Naive thymus-derived CD8-positive, alpha-beta T cell (primary cell): ENCODE data around the gene PLXNA1. TPM values are rescaled to one million over a fixed set of nuclear protein-coding genes. Genes with fewer than 3 reads are reported as not detected.

Experiments
- ATAC-seq, 2 donors: fragments of 150-1000 bp; cut with Tn5 transposase in 1 of 2; sonication (Bioruptor Pico), chemical (Tn5 transposase) in 1 of 2; 1 replicate in 1 of 2; 2 replicates in 1 of 2; pipeline ENCODE4 v1.10.0; 2021; ENCODE audit warnings: mild to moderate bottlenecking in 2 of 2, moderate library complexity in 2 of 2
- POLR2A ChIA-PET: fragments of 350-600 bp; sonication (Branson Sonifier 250); formaldehyde crosslinking; loops from one replicate; lab custom pipeline; 2021; ENCODE audit warnings: antibody characterized with exemption; lab: Charles Lee
- DNase-seq, 10 donors: peaks; one replicate each; pipeline versions ENCODE4 v3.0.0 to v3.0.0-alpha.2; 2020 to 2022
- H3K27ac Mint-ChIP-seq, 10 donors: one replicate each; pipeline ENCODE4 v1.8.0; 2020 to 2022; ENCODE audit warnings: mild to moderate bottlenecking in 10 of 10, mixed read lengths in 10 of 10, moderate library complexity in 4 of 10, inconsistent platforms in 1 of 10
- H3K27me3 Mint-ChIP-seq, 5 donors: one replicate each; pipeline ENCODE4 v1.8.0; 2021 to 2022; ENCODE audit warnings: mixed read lengths in 5 of 5
- H3K36me3 Mint-ChIP-seq, 3 donors: one replicate each; pipeline ENCODE4 v1.8.0; 2020 to 2022; ENCODE audit warnings: mixed read lengths in 3 of 3, mild to moderate bottlenecking in 2 of 3, inconsistent platforms in 1 of 3
- H3K4me1 Mint-ChIP-seq, 4 donors: one replicate each; pipeline ENCODE4 v1.8.0; 2021 to 2022; ENCODE audit warnings: mixed read lengths in 4 of 4
- H3K4me3 Mint-ChIP-seq, 10 donors: one replicate each; pipeline ENCODE4 v1.8.0; 2020 to 2022; ENCODE audit warnings: mild to moderate bottlenecking in 10 of 10, mixed read lengths in 10 of 10, moderate library complexity in 6 of 10, inconsistent platforms in 1 of 10
- H3K9me3 Mint-ChIP-seq, 9 donors: one replicate each; pipeline ENCODE4 v1.8.0; 2020 to 2022; ENCODE audit warnings: mixed read lengths in 9 of 9, mild to moderate bottlenecking in 3 of 9, inconsistent platforms in 1 of 9, moderate library complexity in 1 of 9
- polyA plus RNA-seq, 3 donors: library from polyadenylated mRNA; unstranded; fragments of 300-500 nt; fragmentation: Illumina TruSeq; gene quantifications; one replicate each; pipeline ENCODE4 v1.2.3, GENCODE V29; 2021
- total RNA-seq, 8 experiments: library from RNA in 2 of 8; stranded (reverse) in 2 of 8; gene quantifications; one replicate each; pipeline ENCODE4 v1.2.3 and lab custom pipeline; 2021 to 2026

The PLXNA1 gene
- total and polyA plus RNA-seq, 5 experiments from 2014 or later, result 0.20 to 15.8 (median 0.59) TPM

DNA sequence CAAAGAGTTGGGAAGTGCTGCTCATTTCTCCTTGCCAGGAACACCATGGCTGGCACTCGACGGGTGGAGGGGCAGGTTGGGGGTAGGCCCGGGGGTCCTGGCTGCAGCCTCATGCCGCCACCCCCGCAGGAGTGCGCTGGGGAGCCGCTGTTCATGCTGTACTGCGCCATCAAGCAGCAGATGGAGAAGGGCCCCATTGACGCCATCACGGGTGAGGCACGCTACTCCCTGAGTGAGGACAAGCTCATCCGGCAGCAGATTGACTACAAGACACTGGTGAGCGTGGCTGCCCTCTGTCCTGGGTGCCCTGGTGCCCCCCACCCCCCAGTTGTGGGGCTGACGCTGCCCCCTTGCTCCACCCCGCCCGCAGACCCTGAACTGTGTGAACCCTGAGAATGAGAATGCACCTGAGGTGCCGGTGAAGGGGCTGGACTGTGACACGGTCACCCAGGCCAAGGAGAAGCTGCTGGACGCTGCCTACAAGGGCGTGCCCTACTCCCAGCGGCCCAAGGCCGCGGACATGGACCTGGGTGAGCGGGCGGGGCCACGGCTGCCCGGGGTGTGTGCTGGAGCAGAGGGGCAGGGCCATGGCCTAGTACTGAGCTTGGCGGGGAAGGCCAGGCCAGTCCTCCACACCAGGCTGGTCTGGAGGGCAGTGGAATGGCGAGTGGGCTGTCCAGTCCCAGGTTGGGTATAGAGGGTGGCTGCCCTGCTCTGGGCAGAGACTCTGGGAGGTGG lies 45.1 kb downstream of the PLXNA1 start:
- Mint-ChIP-seq H3K4me3 (no peak overlapping the region), H3K36me3 (peaks cover 0 to 5% (median 2%) of the 10 kb centered on the region in 3 donors), H3K4me1 (peaks cover 0 to 5% (median 0%) of the 10 kb centered on the region in 4 donors), H3K27me3 (no peaks in the 10 kb centered on the region), H3K9me3 (no peaks in the 10 kb centered on the region), H3K27ac (no peak overlapping the region)
- DNase-seq (no peak), ATAC-seq (no peak)
- POLR2A ChIA-PET, result no interaction called here

GRCh38 chr3:127028781-127029657 lies 46.1 kb downstream of the PLXNA1 start:
- ATAC-seq (no peak), DNase-seq (no peak)
- POLR2A ChIA-PET, result no interaction called here
- no peak overlapping the region for H3K27ac Mint-ChIP-seq
- H3K4me3 Mint-ChIP-seq, result no peak overlapping the region
- peaks cover 0 to 6% (median 2%) of the 10 kb centered on the region in 3 donors for H3K36me3 Mint-ChIP-seq
- H3K9me3 Mint-ChIP-seq, result no peaks in the 10 kb centered on the region
- peaks cover 0 to 7% (median 0%) of the 10 kb centered on the region in 4 donors for H3K4me1 Mint-ChIP-seq
- H3K27me3 Mint-ChIP-seq, result no peaks in the 10 kb centered on the region

- peaks cover 0 to 6% (median 0%) of the 10 kb centered on the region in 3 donors for H3K36me3 Mint-ChIP-seq
- peaks cover 0 to 9% (median 0%) of the 10 kb centered on the region in 4 donors for H3K4me1 Mint-ChIP-seq
- no peak overlapping the region for H3K4me3 Mint-ChIP-seq
- no peak for ATAC-seq
- H3K9me3 Mint-ChIP-seq, result no peaks in the 10 kb centered on the region
- DNase-seq, result no peak
- H3K27ac Mint-ChIP-seq, result no peak overlapping the region
- H3K27me3 Mint-ChIP-seq, result no peaks in the 10 kb centered on the region
- POLR2A ChIA-PET, result interaction anchor here (0.6 kb wide), 1 partner anchor 123 kb away, joined by 3 read pairs; no protein-coding TSS in a partner anchor
Observed at GRCh38 chr3:127029658-127030507, 47.0 kb downstream of the PLXNA1 start.

DNA sequence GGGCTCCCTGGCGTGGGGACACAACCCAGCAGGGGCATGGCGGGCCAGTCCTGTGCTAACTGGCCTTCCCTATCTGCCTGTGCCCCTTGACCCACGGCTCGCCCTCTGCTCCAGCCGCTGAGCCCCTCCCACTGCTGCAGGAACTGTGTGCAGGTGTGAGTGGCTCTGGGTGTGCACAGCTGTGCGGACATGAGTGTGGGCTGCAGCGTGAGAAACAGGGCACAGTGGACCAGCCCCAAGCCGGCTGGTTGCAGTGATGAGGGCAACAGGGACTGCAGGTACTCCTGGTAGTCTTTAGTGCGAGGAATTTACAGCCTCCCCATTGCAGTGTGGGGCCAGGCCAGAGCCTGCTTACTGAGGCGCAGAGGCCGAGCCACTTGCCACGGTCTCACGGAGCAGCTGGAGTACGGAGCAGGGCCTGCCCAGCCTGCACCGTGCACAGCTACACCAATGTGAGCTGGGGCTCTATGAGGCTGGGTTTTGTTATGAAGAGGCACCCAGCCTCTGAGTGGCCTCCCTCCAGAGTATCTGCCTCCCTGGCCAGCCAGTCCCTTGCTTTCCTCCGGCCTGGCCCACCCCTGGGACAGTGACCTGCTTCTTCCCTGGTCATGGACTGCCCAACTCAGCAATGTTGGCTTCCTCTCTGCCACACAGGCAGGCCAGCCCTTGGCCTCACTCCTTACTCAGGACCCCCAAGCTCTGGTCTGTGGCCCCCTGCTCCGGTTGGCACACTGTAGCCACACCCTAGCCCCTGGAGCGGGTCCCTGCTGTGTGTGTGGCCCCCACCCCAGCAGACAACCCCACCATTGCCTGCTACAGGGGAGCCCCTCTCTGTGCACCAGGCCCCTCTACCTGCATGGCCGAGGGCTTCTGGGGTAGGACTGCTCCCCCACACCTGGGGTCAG lies 47.8 kb downstream of the PLXNA1 start:
- POLR2A ChIA-PET, result interaction anchor here (0.6 kb wide), 1 partner anchor 124 kb away, joined by 3 read pairs; no protein-coding TSS in a partner anchor
- Mint-ChIP-seq H3K9me3 (no peaks in the 10 kb centered on the region), H3K36me3 (peaks cover 0 to 6% (median 0%) of the 10 kb centered on the region in 3 donors), H3K27me3 (no peaks in the 10 kb centered on the region), H3K27ac (no peak overlapping the region), H3K4me3 (no peak overlapping the region), H3K4me1 (peaks cover 0 to 8% (median 0%) of the 10 kb centered on the region in 4 donors)
- no peak for DNase-seq
- ATAC-seq, result no peak

GRCh38 chr3:127031413-127031810 lies 48.5 kb downstream of the PLXNA1 start:
- H3K4me1 Mint-ChIP-seq, result peaks cover 0 to 8% (median 0%) of the 10 kb centered on the region in 4 donors
- H3K4me3 Mint-ChIP-seq, result no peak overlapping the region
- DNase-seq, result no peak
- H3K36me3 Mint-ChIP-seq, result peaks cover 0 to 6% (median 0%) of the 10 kb centered on the region in 3 donors
- ATAC-seq, result no peak
- POLR2A ChIA-PET, result no interaction called here
- H3K27ac Mint-ChIP-seq, result peak overlapping the region in 2 of 10 donors; percentile 4 to 13
- no peaks in the 10 kb centered on the region for H3K9me3 Mint-ChIP-seq
- no peaks in the 10 kb centered on the region for H3K27me3 Mint-ChIP-seq

DNA sequence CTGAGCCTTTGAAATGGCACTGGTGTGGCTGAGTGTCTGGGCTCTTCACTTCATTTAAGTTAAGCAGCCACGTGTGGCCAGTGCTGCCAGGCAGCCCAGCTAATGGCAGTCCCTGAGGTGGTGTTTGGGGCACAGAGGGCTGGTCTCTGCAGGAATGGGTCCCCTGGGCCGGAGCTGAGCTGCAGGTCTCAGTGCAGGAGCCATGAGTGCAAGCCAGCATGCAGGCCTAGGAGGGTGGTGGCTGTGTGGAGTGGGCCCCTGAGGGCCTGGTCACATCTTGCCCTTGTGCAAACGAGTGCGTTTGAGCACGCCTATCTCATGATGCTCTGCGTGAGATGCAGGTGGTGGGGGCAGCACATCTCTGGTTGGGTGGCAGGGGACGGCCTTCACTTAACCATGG lies 48.9 kb downstream of the PLXNA1 start:
- DNase-seq (no peak), ATAC-seq (no peak)
- no peaks in the 10 kb centered on the region for H3K9me3 Mint-ChIP-seq
- no peaks in the 10 kb centered on the region for H3K27me3 Mint-ChIP-seq
- H3K4me3 Mint-ChIP-seq, result no peak overlapping the region
- POLR2A ChIA-PET, result no interaction called here
- H3K4me1 Mint-ChIP-seq, result peaks cover 0 to 7% (median 0%) of the 10 kb centered on the region in 4 donors
- H3K36me3 Mint-ChIP-seq, result peaks cover 0 to 5% (median 0%) of the 10 kb centered on the region in 3 donors
- H3K27ac Mint-ChIP-seq, result peak overlapping the region in 1 of 10 donors; percentile 5

GRCh38 chr3:127032296-127032990 lies 49.5 kb downstream of the PLXNA1 start:
- ATAC-seq, result no peak
- Mint-ChIP-seq H3K27ac (peak overlapping the region in 1 of 10 donors; percentile 5), H3K9me3 (no peaks in the 10 kb centered on the region), H3K36me3 (peaks cover 0 to 3% (median 0%) of the 10 kb centered on the region in 3 donors), H3K4me1 (peaks cover 0 to 6% (median 0%) of the 10 kb centered on the region in 4 donors), H3K4me3 (no peak overlapping the region), H3K27me3 (no peaks in the 10 kb centered on the region)
- POLR2A ChIA-PET, result no interaction called here
- DNase-seq, result no peak

Other genes starting within 250 kb of the PLXNA1 start
- gene PRR23E, start 210.0 kb downstream of the PLXNA1 start, total RNA-seq, result not detected
- gene PRR23E, start 210.0 kb downstream of the PLXNA1 start, polyA plus RNA-seq, result not detected